NCI-H1105 (cell line): ENCODE data around the gene AKR1C3.
"Not testable (repeated sequence)": the region's sequence is repeated elsewhere in the genome, so short reads cannot be mapped to it uniquely, and the experiment has no call there.

Experiments used
- DNase-seq: peaks from one replicate; lab custom pipeline; 2025; lab: John Stamatoyannopoulos, UW

The AKR1C3 gene

GRCh38 chr10:5088703-5089261 lies 5.4 kb upstream of the AKR1C3 start:
- no peak for DNase-seq

- no peak for DNase-seq
Observed at GRCh38 chr10:5089865-5090264, 4.3 kb upstream of the AKR1C3 start.

- DNase-seq: no peak
Observed at GRCh38 chr10:5090551-5090950, 3.7 kb upstream of the AKR1C3 start.

- no peak for DNase-seq
Observed at GRCh38 chr10:5091196-5091595, 3.0 kb upstream of the AKR1C3 start.

GRCh38 chr10:5092375-5092774 lies 1.8 kb upstream of the AKR1C3 start:
- no peak for DNase-seq

GRCh38 chr10:5092848-5093790 lies 1.1 kb upstream of the AKR1C3 start:
- DNase-seq: no peak

GRCh38 chr10:5095687-5096086 lies 1.5 kb downstream of the AKR1C3 start:
- no peak for DNase-seq

- no peak for DNase-seq
Observed at GRCh38 chr10:5096108-5096507, 1.9 kb downstream of the AKR1C3 start.

- not testable (repeated sequence) for DNase-seq
Observed at GRCh38 chr10:5102479-5102878, 8.3 kb downstream of the AKR1C3 start.

GRCh38 chr10:5103481-5103880 lies 9.3 kb downstream of the AKR1C3 start:
- no peak for DNase-seq

GRCh38 chr10:5105626-5106025 lies 11.4 kb downstream of the AKR1C3 start:
- DNase-seq: no peak

- no peak for DNase-seq
Observed at GRCh38 chr10:5106553-5106952, 12.3 kb downstream of the AKR1C3 start.

- no peak for DNase-seq
Observed at GRCh38 chr10:5107860-5108526, 13.8 kb downstream of the AKR1C3 start.

GRCh38 chr10:5108658-5109416 lies 14.6 kb downstream of the AKR1C3 start:
- DNase-seq: no peak

GRCh38 chr10:5109861-5110260 lies 15.6 kb downstream of the AKR1C3 start:
- not testable (repeated sequence) for DNase-seq

- DNase-seq: no peak
Observed at GRCh38 chr10:5116621-5117020, 22.4 kb downstream of the AKR1C3 start.

- DNase-seq: no peak
Observed at GRCh38 chr10:5117026-5117425, 22.8 kb downstream of the AKR1C3 start.

- not testable (repeated sequence) for DNase-seq
Observed at GRCh38 chr10:5119997-5120396, 25.8 kb downstream of the AKR1C3 start.

GRCh38 chr10:5123886-5124285 lies 29.7 kb downstream of the AKR1C3 start:
- no peak for DNase-seq

- no peak for DNase-seq
Observed at GRCh38 chr10:5125315-5126044, 31.3 kb downstream of the AKR1C3 start.

GRCh38 chr10:5135581-5135980 lies 41.4 kb downstream of the AKR1C3 start:
- no peak for DNase-seq
